HepG2 (cell line): ENCODE measurements around the gene TRPT1.

Experiments used
- ATF6 ChIP-seq: sonication (generic); formaldehyde crosslinking; conservative IDR thresholded peaks from 2 replicates; pipeline ENCODE4 v1.4.0; 2020; ENCODE audit warnings: missing genetic modification reagents
- CTCF ChIP-seq: sonication (generic); formaldehyde crosslinking; IDR thresholded peaks from 2 replicates; pipeline ENCODE4 v1.5.0; 2020; ENCODE audit warnings: mild to moderate bottlenecking, missing genetic modification reagents, moderate library complexity
- GATAD2A ChIP-seq: IDR thresholded peaks from 2 replicates; pipeline ENCODE4 v1.6.1; 2016
- HHEX ChIP-seq: IDR thresholded peaks from 2 replicates; pipeline ENCODE4 v1.6.1; 2016; ENCODE audit warnings: control low read depth
- MTA1 ChIP-seq: sonication (generic); formaldehyde crosslinking; IDR thresholded peaks from 2 replicates; pipeline ENCODE4 v1.4.0; 2020; ENCODE audit warnings: missing genetic modification reagents, mild to moderate bottlenecking, borderline replicate concordance
- NFIC ChIP-seq: IDR thresholded peaks from 2 replicates; pipeline ENCODE4 v1.6.1; 2012; ENCODE audit warnings: mild to moderate bottlenecking, low read length, inconsistent platforms
- NR3C1 ChIP-seq: sonication (generic); formaldehyde crosslinking; IDR thresholded peaks from 2 replicates; pipeline ENCODE4 v1.4.0; 2020; ENCODE audit warnings: missing genetic modification reagents
- POLR2AphosphoS5 ChIP-seq: IDR thresholded peaks from 2 replicates; pipeline ENCODE4 v1.6.1; 2012; ENCODE audit warnings: low read depth, low read length
- YY1 ChIP-seq: IDR thresholded peaks from 2 replicates; pipeline ENCODE4 v1.6.1; 2011; ENCODE audit warnings: low read length, low read depth, moderate library complexity, mild to moderate bottlenecking; ENCODE audit not compliant: insufficient read depth, insufficient replicate concordance
- ZBTB38 ChIP-seq: sonication (generic); formaldehyde crosslinking; IDR thresholded peaks from 2 replicates; pipeline ENCODE4 v1.5.1; 2020; ENCODE audit warnings: mild to moderate bottlenecking, missing genetic modification reagents
- ZSCAN29 ChIP-seq: sonication (generic); formaldehyde crosslinking; conservative IDR thresholded peaks from 2 replicates; pipeline ENCODE4 v1.4.0; 2020; ENCODE audit warnings: mild to moderate bottlenecking, missing genetic modification reagents
- TF ChIP-seq, protein P1 (sequence below): IDR thresholded peaks from 2 replicates; pipeline ENCODE4 v1.6.1; 2016; ENCODE audit warnings: low read depth, control low read depth

DNA sequence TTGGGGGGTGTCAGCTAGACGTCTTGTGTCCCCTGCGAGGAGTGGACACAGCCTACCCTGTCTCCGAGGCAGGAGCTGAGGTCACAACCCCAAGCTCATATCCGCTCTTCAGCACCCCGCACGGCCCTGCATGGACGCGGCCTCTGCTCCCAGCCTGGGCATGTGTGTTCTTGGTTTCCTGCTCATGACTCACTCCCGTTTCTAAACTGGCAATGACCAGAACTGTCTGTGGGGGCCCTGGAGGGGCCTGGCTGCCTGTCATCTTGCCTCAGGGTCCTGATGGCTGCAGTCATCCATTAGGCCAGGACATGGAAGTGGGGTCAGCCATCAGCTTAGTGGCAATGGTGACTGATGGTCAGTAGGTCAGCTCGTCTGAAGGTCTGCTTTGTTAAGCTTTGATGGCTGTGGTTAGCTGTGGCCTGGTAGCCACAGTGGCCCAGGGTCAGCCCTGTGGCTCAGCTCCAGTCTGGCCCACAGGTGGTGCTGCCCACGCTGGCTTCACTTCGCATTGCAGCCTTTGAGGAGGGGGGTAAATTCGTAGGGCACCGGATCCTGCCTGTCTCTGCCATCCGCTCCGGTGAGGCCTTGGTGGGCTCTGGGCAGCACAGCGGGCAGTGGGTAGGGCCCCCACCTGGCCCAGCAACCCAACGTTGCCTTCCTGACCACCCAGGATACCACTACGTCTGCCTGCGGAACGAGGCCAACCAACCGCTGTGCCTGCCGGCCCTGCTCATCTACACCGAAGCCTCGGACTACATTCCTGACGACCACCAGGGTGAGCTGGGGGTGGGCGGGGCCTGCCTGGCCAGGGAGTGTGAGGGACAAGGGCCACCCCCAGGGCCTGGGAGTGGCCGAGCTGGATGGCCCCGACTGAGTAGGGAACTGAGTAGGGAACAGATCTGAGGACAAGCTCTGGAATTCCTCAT lies 37.3 kb upstream of the TRPT1 start:
- TF ChIP-seq CTCF (CRISPR knock-in tag) = no peak
- no peak for TF ChIP-seq ZBTB38
- no peak for TF ChIP-seq YY1
- no peak for TF ChIP-seq POLR2AphosphoS5
- TF ChIP-seq HHEX = no peak
- TF ChIP-seq ATF6 (CRISPR knock-in tag) = no peak
- no peak for TF ChIP-seq NR3C1 (CRISPR knock-in tag)
- no peak for TF ChIP-seq ZSCAN29 (CRISPR knock-in tag)
- no peak for TF ChIP-seq GATAD2A (CRISPR knock-in tag)
- no peak for TF ChIP-seq NFIC
- TF ChIP-seq, protein P1, sequence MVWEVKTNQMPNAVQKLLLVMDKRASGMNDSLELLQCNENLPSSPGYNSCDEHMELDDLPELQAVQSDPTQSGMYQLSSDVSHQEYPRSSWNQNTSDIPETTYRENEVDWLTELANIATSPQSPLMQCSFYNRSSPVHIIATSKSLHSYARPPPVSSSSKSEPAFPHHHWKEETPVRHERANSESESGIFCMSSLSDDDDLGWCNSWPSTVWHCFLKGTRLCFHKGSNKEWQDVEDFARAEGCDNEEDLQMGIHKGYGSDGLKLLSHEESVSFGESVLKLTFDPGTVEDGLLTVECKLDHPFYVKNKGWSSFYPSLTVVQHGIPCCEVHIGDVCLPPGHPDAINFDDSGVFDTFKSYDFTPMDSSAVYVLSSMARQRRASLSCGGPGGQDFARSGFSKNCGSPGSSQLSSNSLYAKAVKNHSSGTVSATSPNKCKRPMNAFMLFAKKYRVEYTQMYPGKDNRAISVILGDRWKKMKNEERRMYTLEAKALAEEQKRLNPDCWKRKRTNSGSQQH (CRISPR knock-in tag) = no peak
- no peak for TF ChIP-seq MTA1
